Measurements from ENCODE around the gene SORT1.
A peak's percentile ranks its signal among the peaks of the same experiment; 100 is the strongest.
"Not testable (repeated sequence)": the region's sequence is repeated elsewhere in the genome, so short reads cannot be mapped to it uniquely, and the experiment has no call there.

Gene SORT1

GRCh38 chr1:109292364-109292763, 105.4 kb downstream of the SORT1 start:
- DNase-seq = no peak

GRCh38 chr1:109290998-109291397, 106.7 kb downstream of the SORT1 start:
- DNase-seq = no peak

GRCh38 chr1:109290137-109290536, 107.6 kb downstream of the SORT1 start:
- DNase-seq = no peak

GRCh38 chr1:109286762-109287161, 111.0 kb downstream of the SORT1 start:
- DNase-seq = not testable (repeated sequence)

GRCh38 chr1:109283748-109284600, 113.7 kb downstream of the SORT1 start:
- no peak for DNase-seq

- DNase-seq = peak; percentile 97
Measured at GRCh38 chr1:109282952-109283747, 114.6 kb downstream of the SORT1 start, which contains the start of gene PSRC1. Gene PSRC1 (minus strand): TSS chr1:109283145.

GRCh38 chr1:109282497-109282951, 115.2 kb downstream of the SORT1 start:
- DNase-seq = no peak

GRCh38 chr1:109281680-109282496, 115.8 kb downstream of the SORT1 start:
- no peak for DNase-seq

GRCh38 chr1:109280862-109281261, 116.9 kb downstream of the SORT1 start:
- DNase-seq = no peak

GRCh38 chr1:109279615-109280278, 118.0 kb downstream of the SORT1 start:
- DNase-seq = no peak

GRCh38 chr1:109277434-109278204, 120.1 kb downstream of the SORT1 start:
- peak; percentile 51 for DNase-seq

- peak; percentile 58 for DNase-seq
Measured at GRCh38 chr1:109275706-109276345, 121.9 kb downstream of the SORT1 start.

- DNase-seq = peak; percentile 62
Measured at GRCh38 chr1:109274533-109275476, 122.9 kb downstream of the SORT1 start.

GRCh38 chr1:109273570-109274288, 124.0 kb downstream of the SORT1 start:
- DNase-seq = no peak

GRCh38 chr1:109272831-109273547, 124.7 kb downstream of the SORT1 start:
- DNase-seq = no peak

GRCh38 chr1:109272021-109272799, 125.5 kb downstream of the SORT1 start:
- DNase-seq = no peak

GRCh38 chr1:109271458-109271857, 126.3 kb downstream of the SORT1 start:
- DNase-seq = no peak

Measured in fibroblast of skin of right quadriceps (primary cell).